Measurements from ENCODE around the gene MRPL2. TPM values are rescaled to one million over a fixed set of nuclear protein-coding genes. Genes with fewer than 3 reads are reported as not detected.
"Not testable (repeated sequence)": the region's sequence is repeated elsewhere in the genome, so short reads cannot be mapped to it uniquely, and the experiment has no call there.

MRPL2 gene
- total RNA-seq, 2 experiments from 2014 or later, result 112 to 113 TPM

GRCh38 chr6:43047998-43048397 lies 11.2 kb downstream of the MRPL2 start:
- Mint-ChIP-seq H3K27me3 (no peaks in the 10 kb centered on the region), H3K27ac (no peak overlapping the region), H3K9me3 (no peaks in the 10 kb centered on the region), H3K4me3 (no peak overlapping the region), H3K36me3 (peaks cover 4% of the 10 kb centered on the region), H3K4me1 (peaks cover 20% of the 10 kb centered on the region)
- no peak for DNase-seq

GRCh38 chr6:43045371-43045930 lies 13.8 kb downstream of the MRPL2 start:
- no peak for DNase-seq
- Mint-ChIP-seq H3K36me3 (peaks cover 5% of the 10 kb centered on the region), H3K27me3 (no peaks in the 10 kb centered on the region), H3K27ac (no peak overlapping the region), H3K4me1 (peaks cover under 1% of the 10 kb centered on the region), H3K9me3 (no peaks in the 10 kb centered on the region), H3K4me3 (no peak overlapping the region)

DNA sequence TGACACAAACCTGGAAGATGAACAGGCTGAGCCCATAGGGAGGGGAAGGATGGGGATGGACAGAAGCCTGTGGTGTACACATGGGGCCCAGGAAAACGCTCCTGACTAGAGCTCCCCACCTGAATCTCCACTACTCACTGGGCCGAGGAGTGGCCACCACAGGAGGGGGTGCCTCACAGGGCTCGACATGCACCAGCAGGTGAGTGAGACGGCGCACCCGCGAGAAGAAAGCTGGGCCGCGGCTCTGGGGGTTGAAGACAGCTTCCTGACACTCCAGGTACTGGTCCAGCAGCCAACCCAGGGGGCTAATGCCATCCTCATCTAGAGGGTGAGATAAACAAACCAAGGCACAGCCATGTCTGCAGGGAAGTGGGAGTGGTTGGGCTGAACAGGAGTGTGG lies 15.9 kb downstream of the MRPL2 start:
- H3K36me3 Mint-ChIP-seq, result peaks cover 4% of the 10 kb centered on the region
- no peaks in the 10 kb centered on the region for H3K4me1 Mint-ChIP-seq
- H3K4me3 Mint-ChIP-seq, result no peak overlapping the region

GRCh38 chr6:43041475-43041874 lies 17.8 kb downstream of the MRPL2 start:
- not testable (repeated sequence) for DNase-seq, H3K27me3 Mint-ChIP-seq, H3K4me1 Mint-ChIP-seq, H3K27ac Mint-ChIP-seq, H3K36me3 Mint-ChIP-seq, H3K9me3 Mint-ChIP-seq, H3K4me3 Mint-ChIP-seq

More for the DNA sequence above, 15.9 kb downstream of the MRPL2 start:
- DNase-seq, result no peak
- Mint-ChIP-seq H3K27ac (no peak overlapping the region), H3K9me3 (no peaks in the 10 kb centered on the region), H3K27me3 (no peaks in the 10 kb centered on the region)

- Mint-ChIP-seq H3K27me3 (no peaks in the 10 kb centered on the region), H3K27ac (no peak overlapping the region), H3K4me3 (no peak overlapping the region), H3K4me1 (no peaks in the 10 kb centered on the region), H3K36me3 (peaks cover 5% of the 10 kb centered on the region), H3K9me3 (no peaks in the 10 kb centered on the region)
- DNase-seq, result no peak
These were observed 18.5 kb downstream of the MRPL2 start for GRCh38 chr6:43040542-43041257.

DNA sequence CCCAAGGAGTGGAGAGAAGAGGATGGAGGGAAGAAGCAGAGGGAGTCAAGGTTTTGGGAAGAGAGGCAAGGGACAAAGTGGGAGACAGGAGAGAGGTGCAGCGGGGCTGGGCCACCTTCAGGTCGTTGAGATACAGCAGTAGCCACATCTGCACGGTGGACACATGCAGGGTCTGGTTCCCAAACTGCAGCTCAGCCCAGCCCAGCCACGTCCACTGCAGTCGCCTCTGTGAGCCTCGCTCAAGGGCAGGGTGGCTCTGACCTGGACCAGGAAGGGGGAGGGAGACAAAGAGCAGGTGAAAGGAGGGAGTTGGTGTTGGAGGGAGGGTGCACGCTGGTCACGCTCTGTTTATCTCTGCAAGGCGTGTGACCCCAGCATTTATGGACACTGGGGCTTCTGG lies 20.5 kb downstream of the MRPL2 start:
- no peaks in the 10 kb centered on the region for H3K27me3 Mint-ChIP-seq
- no peaks in the 10 kb centered on the region for H3K9me3 Mint-ChIP-seq
- DNase-seq, result no peak
- H3K36me3 Mint-ChIP-seq, result peaks cover 5% of the 10 kb centered on the region
- H3K4me1 Mint-ChIP-seq, result no peaks in the 10 kb centered on the region
- H3K27ac Mint-ChIP-seq, result no peak overlapping the region
- H3K4me3 Mint-ChIP-seq, result no peak overlapping the region

- no peaks in the 10 kb centered on the region for H3K9me3 Mint-ChIP-seq
- no peak for DNase-seq
- H3K36me3 Mint-ChIP-seq, result peaks cover 5% of the 10 kb centered on the region
- H3K4me3 Mint-ChIP-seq, result no peak overlapping the region
- H3K27ac Mint-ChIP-seq, result no peak overlapping the region
- no peaks in the 10 kb centered on the region for H3K27me3 Mint-ChIP-seq
- peaks cover 5% of the 10 kb centered on the region for H3K4me1 Mint-ChIP-seq
These were observed 21.5 kb downstream of the MRPL2 start for GRCh38 chr6:43037706-43038105.

DNA sequence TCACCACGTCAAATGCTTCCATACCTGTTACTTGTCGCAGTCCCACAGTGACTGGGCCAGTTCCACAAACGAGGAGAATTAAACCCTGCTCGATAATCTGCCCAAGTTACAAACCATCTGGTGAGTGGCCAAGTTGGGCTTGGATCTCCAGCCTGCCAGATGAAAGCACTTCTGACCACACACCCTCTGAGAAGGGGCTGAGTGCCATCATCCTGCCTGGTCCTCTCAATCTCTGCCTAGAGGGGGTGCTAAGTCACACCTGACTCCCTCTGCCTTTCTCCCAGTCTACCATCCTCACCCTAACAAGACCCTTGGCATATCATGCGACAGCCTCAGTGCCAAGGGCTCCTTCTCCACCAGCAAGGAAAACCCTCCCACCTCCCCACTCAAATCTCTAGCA lies 22.0 kb downstream of the MRPL2 start:
- Mint-ChIP-seq H3K36me3 (peaks cover 5% of the 10 kb centered on the region), H3K27me3 (no peaks in the 10 kb centered on the region), H3K9me3 (no peaks in the 10 kb centered on the region), H3K27ac (peak overlapping the region; percentile 44), H3K4me1 (peaks cover 5% of the 10 kb centered on the region), H3K4me3 (no peak overlapping the region)
- no peak for DNase-seq

DNA sequence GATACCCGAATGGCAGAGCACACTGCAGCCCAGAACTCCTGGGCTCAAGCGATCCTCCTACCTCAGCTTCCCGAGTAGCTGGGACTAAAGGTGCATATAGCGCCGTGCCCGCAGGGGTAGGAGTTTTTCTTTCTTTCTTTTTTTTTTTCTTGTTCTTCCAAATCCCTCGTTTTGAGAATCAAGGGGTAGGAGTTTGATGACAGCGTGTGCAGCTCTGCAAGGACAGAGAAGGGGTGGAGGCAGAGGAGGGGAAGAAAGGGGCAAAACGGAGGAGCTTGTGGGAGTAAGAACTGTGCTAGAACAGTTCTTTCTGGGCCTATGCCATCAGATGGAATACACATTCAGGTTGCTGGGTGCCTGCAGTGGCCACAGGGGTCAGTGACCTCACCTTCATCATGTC lies 22.5 kb downstream of the MRPL2 start:
- DNase-seq, result no peak
- Mint-ChIP-seq H3K27me3 (no peaks in the 10 kb centered on the region), H3K4me3 (no peak overlapping the region), H3K9me3 (no peaks in the 10 kb centered on the region), H3K27ac (no peak overlapping the region), H3K36me3 (peaks cover 8% of the 10 kb centered on the region), H3K4me1 (peaks cover 8% of the 10 kb centered on the region)

- H3K27me3 Mint-ChIP-seq, result no peaks in the 10 kb centered on the region
- H3K4me3 Mint-ChIP-seq, result no peak overlapping the region
- peaks cover 8% of the 10 kb centered on the region for H3K36me3 Mint-ChIP-seq
- H3K9me3 Mint-ChIP-seq, result no peaks in the 10 kb centered on the region
- peaks cover 10% of the 10 kb centered on the region for H3K4me1 Mint-ChIP-seq
- H3K27ac Mint-ChIP-seq, result peak overlapping the region; percentile 62
- DNase-seq, result no peak
These were observed 23.6 kb downstream of the MRPL2 start for GRCh38 chr6:43035495-43036194.

- Mint-ChIP-seq H3K27me3 (no peaks in the 10 kb centered on the region), H3K4me3 (no peak overlapping the region), H3K36me3 (peaks cover 16% of the 10 kb centered on the region), H3K27ac (no peak overlapping the region), H3K4me1 (peaks cover 10% of the 10 kb centered on the region), H3K9me3 (no peaks in the 10 kb centered on the region)
- no peak for DNase-seq
These were observed 25.1 kb downstream of the MRPL2 start for GRCh38 chr6:43034190-43034525.

GRCh38 chr6:43033496-43034189 lies 25.6 kb downstream of the MRPL2 start:
- Mint-ChIP-seq H3K4me3 (no peak overlapping the region), H3K36me3 (peaks cover 16% of the 10 kb centered on the region), H3K9me3 (no peaks in the 10 kb centered on the region), H3K27me3 (no peaks in the 10 kb centered on the region), H3K27ac (no peak overlapping the region), H3K4me1 (peaks cover 10% of the 10 kb centered on the region)
- no peak for DNase-seq

- H3K27ac Mint-ChIP-seq, result no peak overlapping the region
- peaks cover 10% of the 10 kb centered on the region for H3K4me1 Mint-ChIP-seq
- H3K4me3 Mint-ChIP-seq, result no peak overlapping the region
- H3K27me3 Mint-ChIP-seq, result no peaks in the 10 kb centered on the region
- H3K9me3 Mint-ChIP-seq, result no peaks in the 10 kb centered on the region
- DNase-seq, result no peak
- peaks cover 14% of the 10 kb centered on the region for H3K36me3 Mint-ChIP-seq
These were observed 26.9 kb downstream of the MRPL2 start for GRCh38 chr6:43032326-43032725.

GRCh38 chr6:43029120-43029519 lies 30.1 kb downstream of the MRPL2 start:
- Mint-ChIP-seq H3K4me1 (peaks cover 15% of the 10 kb centered on the region), H3K9me3 (no peaks in the 10 kb centered on the region), H3K27me3 (no peaks in the 10 kb centered on the region), H3K4me3 (no peak overlapping the region), H3K36me3 (peaks cover 24% of the 10 kb centered on the region), H3K27ac (no peak overlapping the region)
- no peak for DNase-seq

- peak overlapping the region; percentile 38 for H3K27ac Mint-ChIP-seq
- H3K4me3 Mint-ChIP-seq, result no peak overlapping the region
- peaks cover 8% of the 10 kb centered on the region for H3K4me1 Mint-ChIP-seq
- H3K36me3 Mint-ChIP-seq, result peaks cover 27% of the 10 kb centered on the region
- DNase-seq, result no peak
- H3K27me3 Mint-ChIP-seq, result no peaks in the 10 kb centered on the region
- H3K9me3 Mint-ChIP-seq, result no peaks in the 10 kb centered on the region
These were observed 32.9 kb downstream of the MRPL2 start for GRCh38 chr6:43026365-43026764.
